AG04450 (cell line): ENCODE measurements around the gene PLPPR3. TPM values are rescaled to one million over a fixed set of nuclear protein-coding genes. Genes with fewer than 3 reads are reported as not detected.

Source experiments
- CTCF ChIA-PET: fragments of 300-600, 350-600 bp; formaldehyde crosslinking; extraction: SDS; loops from one replicate; lab custom pipeline; 2022; ENCODE audit warnings: antibody characterized with exemption, inconsistent platforms; lab: Charles Lee
- POLR2A ChIA-PET: fragments of 350-600 bp; formaldehyde crosslinking; extraction: SDS; loops from one replicate; lab custom pipeline; 2021; ENCODE audit warnings: antibody characterized with exemption, inconsistent platforms; lab: Yijun Ruan, JAX
- DNase-seq: peaks from one replicate; pipeline ENCODE4 v3.0.0-alpha.2; 2011; ENCODE audit warnings: low read depth, low spot score
- H3K27ac ChIP-seq: one replicate; pipeline ENCODE4 v1.5.1; 2012; ENCODE audit warnings: low read depth, low read length, control low read depth
- H3K27me3 ChIP-seq: one replicate; pipeline ENCODE4 v1.6.0; 2012; ENCODE audit warnings: low read length; ENCODE audit not compliant: control insufficient read depth, insufficient read depth
- H3K4me3 ChIP-seq: 2 replicates; pipeline ENCODE4 v1.5.1; 2011; ENCODE audit warnings: mild to moderate bottlenecking, low read depth, low read length, control low read depth
- H3K9me3 ChIP-seq: 2 replicates; pipeline ENCODE4 v1.5.1; 2012; ENCODE audit warnings: low read length; ENCODE audit not compliant: control insufficient read depth, insufficient read depth
- CTCF ChIP-seq: IDR thresholded peaks from 2 replicates; pipeline ENCODE4 v1.5.1; 2011; ENCODE audit warnings: low read depth, low read length, control low read depth, inconsistent platforms
- polyA plus RNA-seq: library from polyadenylated mRNA; depleted of rRNA; stranded (reverse); fragments of >200 nt; gene quantifications from 2 replicates; pipeline ENCODE4 v1.2.3, GENCODE V29; 2011

PLPPR3 gene
- polyA plus RNA-seq, 1 experiment: 1.3 TPM

- no peaks in the 10 kb centered on the region for H3K27me3 ChIP-seq
- TF ChIP-seq CTCF: peak; percentile 61
- no peak overlapping the region for H3K27ac ChIP-seq
- CTCF ChIA-PET: interaction anchor here (0.9 to 1.8 kb wide), 2 partner anchors 28 to 31 kb away, joined by 4 to 9 read pairs; no protein-coding TSS in a partner anchor
- no peak overlapping the region for H3K4me3 ChIP-seq
- POLR2A ChIA-PET: no interaction called here
- DNase-seq: no peak
- no peaks in the 10 kb centered on the region for H3K9me3 ChIP-seq
These were observed 50.4 kb downstream of the PLPPR3 start for GRCh38 chr19:771332-771785.

GRCh38 chr19:769616-770015 is 52.1 kb downstream of the PLPPR3 start:
- Histone ChIP-seq H3K27ac (no peak overlapping the region), H3K4me3 (no peak overlapping the region), H3K9me3 (no peaks in the 10 kb centered on the region; the same call in 1 of the 2 replicates), H3K27me3 (no peaks in the 10 kb centered on the region)
- DNase-seq: no peak
- ChIA-PET CTCF (interaction anchor here (0.7 to 1.9 kb wide), 11 partner anchors 14 to 235 kb away, joined by 3 to 12 read pairs (median 4); no protein-coding TSS in a partner anchor), POLR2A (interaction anchor here (0.5 to 1.1 kb wide), 5 partner anchors 9 to 159 kb away, joined by 3 to 7 read pairs (median 3); no protein-coding TSS in a partner anchor)
- TF ChIP-seq CTCF: no peak

- Histone ChIP-seq H3K9me3 (no peaks in the 10 kb centered on the region; the same call in 1 of the 2 replicates), H3K4me3 (no peak overlapping the region), H3K27ac (peak overlapping the region; percentile 65), H3K27me3 (no peaks in the 10 kb centered on the region)
- POLR2A ChIA-PET: interaction anchor here (0.6 to 1.3 kb wide), 3 partner anchors 16 to 92 kb away, joined by 3 to 7 read pairs (median 7); no protein-coding TSS in a partner anchor
- CTCF ChIA-PET: interaction anchor here (1.6 kb wide), 1 partner anchor 15 kb away, joined by 11 read pairs; no protein-coding TSS in a partner anchor
- TF ChIP-seq CTCF: no peak
- peak; percentile 51 for DNase-seq
These were observed 53.3 kb downstream of the PLPPR3 start for GRCh38 chr19:768424-768823.

- H3K9me3 ChIP-seq: peaks cover 6% of the 10 kb centered on the region
- H3K4me3 ChIP-seq: no peak overlapping the region
- ChIA-PET POLR2A (no interaction called here), CTCF (no interaction called here)
- no peaks in the 10 kb centered on the region for H3K27me3 ChIP-seq
- TF ChIP-seq CTCF: no peak
- DNase-seq: no peak
- no peak overlapping the region for H3K27ac ChIP-seq
These were observed 56.5 kb downstream of the PLPPR3 start for GRCh38 chr19:765179-765738.

- TF ChIP-seq CTCF: no peak
- no peak for DNase-seq
- no peak overlapping the region for H3K27ac ChIP-seq
- CTCF ChIA-PET: no interaction called here
- H3K9me3 ChIP-seq: peaks cover 6% of the 10 kb centered on the region
- POLR2A ChIA-PET: no interaction called here
- no peaks in the 10 kb centered on the region for H3K27me3 ChIP-seq
- H3K4me3 ChIP-seq: no peak overlapping the region
These were observed 57.5 kb downstream of the PLPPR3 start for GRCh38 chr19:764301-764700.
